Erythroblast (primary cell): Measurements from ENCODE around the gene LPGAT1.
"Not testable (repeated sequence)": the region's sequence is repeated elsewhere in the genome, so short reads cannot be mapped to it uniquely, and the experiment has no call there.

Source experiments
- DNase-seq, 2 experiments: peaks; one replicate each; lab custom pipeline; 2025; lab: John Stamatoyannopoulos, UW
- GATA1 ChIP-seq: IDR thresholded peaks from 2 replicates; pipeline ENCODE4 v1.6.1; 2011; ENCODE audit warnings: low read depth, mild to moderate bottlenecking, control low read depth, low read length, moderate library complexity
- POLR2A ChIP-seq: IDR thresholded peaks from 2 replicates; pipeline ENCODE4 v1.6.1; 2011; ENCODE audit warnings: mild to moderate bottlenecking, low read length

The LPGAT1 gene

DNA sequence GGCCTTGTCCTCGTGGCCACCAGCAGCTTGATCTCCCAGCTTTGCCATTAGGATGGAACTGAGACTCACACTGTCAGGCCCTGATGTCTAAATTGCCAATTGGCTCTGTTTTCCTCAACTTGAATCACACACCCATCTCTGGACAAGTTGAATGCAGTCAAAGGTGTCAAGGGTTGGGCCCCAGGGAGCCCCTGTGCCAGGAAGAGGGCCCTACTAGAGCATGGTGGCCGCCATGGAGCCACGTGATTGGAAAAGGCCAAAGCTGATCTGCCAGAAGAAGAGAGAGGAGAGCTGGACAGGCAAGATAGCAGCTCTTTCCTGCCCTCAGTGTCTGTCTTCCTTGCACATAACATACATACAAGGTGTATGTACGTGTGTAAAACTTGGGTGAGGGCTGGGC is 100.2 kb downstream of the LPGAT1 start:
- TF ChIP-seq POLR2A (no peak), GATA1 (no peak)
- no peak for DNase-seq

DNA sequence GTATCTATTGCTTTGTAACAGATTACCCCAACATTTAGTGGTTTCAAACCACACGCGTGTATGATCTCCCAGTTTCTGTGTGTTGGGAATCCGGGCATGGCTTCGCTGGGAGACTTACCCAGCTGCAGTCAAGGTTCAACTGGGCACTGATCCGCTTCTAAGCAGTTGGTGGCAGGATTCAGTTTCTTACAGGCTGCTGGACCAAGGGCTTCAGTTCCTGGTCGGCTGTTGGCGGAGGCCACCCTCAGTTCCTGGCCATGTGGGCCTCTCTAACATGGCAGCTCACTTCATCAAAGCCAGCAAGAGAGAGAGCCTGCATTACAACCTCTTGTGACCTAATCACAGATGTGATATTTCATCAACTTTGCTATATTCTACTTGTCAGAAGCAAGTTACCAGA is 101.3 kb downstream of the LPGAT1 start:
- TF ChIP-seq POLR2A (no peak), GATA1 (no peak)
- no peak for DNase-seq

DNA sequence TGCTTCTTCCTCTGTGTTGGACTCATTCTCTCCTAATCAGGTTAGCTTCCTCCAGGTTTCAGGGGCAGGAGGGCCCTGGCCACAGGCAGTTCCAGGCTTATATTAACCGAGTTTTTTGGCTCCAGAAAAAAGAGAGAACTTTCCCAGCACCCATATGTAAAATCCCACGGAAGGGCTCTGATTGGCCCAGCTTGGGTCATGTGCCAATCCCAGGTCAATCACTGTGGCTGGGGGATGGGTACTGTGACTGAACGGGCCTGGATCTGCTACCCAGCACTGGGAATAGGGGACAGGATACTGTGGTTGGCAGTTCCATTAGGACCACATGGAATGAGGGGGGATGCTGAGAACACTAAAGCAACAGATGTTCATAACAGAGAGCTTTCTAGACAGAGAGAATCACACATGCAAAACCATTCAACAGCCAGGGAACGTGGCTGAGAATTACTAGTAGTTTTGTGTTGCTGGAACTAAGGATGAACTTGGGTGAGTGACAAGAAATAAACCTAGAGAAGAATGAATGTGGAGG is 104.0 kb downstream of the LPGAT1 start:
- no peak for TF ChIP-seq GATA1
- TF ChIP-seq POLR2A: no peak
- no peak for DNase-seq

DNA sequence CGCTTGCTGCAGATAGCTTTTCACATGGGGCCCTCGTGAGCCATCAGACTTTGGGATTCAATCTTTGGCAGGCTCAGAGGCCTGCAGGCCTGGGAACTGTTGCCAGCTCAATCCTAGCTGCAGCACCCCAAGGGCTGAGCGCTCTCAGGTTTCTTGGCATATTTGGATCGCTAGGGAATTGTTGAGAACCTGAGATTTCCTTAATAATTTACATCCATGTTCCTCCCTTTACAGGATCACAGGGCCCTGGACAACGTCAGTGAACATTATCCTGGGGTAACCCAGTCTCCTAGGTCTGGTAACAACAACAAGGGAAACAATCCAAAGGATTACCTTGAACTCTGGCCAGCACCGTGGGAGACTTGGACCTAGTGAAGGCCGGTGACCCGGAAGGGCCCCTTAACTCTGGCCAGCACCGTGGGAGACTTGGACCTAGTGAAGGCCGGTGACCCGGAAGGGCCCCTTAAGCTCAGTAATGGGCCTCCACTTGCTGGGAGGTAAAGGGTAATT is 105.8 kb downstream of the LPGAT1 start:
- TF ChIP-seq POLR2A (no peak), GATA1 (no peak)
- no peak for DNase-seq

DNA sequence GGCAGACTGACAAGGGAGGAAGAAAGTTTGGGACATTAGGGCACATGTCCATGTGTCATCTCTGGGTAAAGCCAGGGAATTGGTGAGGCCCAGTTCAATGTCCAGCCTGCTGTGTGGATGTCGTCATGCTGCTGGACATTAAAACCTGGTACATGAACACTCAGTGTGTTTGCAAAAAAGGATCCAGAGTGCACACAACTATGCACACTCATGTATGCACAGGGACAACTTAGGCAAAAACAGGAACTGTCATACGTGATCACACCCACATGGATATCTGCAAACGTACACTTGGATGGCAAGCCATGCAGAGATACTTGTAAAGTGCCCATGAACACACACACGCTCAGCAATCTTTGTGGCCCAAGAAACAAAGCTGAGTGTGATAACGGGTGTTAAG is 107.3 kb downstream of the LPGAT1 start:
- no peak for TF ChIP-seq GATA1
- no peak for TF ChIP-seq POLR2A
- DNase-seq: no peak

DNA sequence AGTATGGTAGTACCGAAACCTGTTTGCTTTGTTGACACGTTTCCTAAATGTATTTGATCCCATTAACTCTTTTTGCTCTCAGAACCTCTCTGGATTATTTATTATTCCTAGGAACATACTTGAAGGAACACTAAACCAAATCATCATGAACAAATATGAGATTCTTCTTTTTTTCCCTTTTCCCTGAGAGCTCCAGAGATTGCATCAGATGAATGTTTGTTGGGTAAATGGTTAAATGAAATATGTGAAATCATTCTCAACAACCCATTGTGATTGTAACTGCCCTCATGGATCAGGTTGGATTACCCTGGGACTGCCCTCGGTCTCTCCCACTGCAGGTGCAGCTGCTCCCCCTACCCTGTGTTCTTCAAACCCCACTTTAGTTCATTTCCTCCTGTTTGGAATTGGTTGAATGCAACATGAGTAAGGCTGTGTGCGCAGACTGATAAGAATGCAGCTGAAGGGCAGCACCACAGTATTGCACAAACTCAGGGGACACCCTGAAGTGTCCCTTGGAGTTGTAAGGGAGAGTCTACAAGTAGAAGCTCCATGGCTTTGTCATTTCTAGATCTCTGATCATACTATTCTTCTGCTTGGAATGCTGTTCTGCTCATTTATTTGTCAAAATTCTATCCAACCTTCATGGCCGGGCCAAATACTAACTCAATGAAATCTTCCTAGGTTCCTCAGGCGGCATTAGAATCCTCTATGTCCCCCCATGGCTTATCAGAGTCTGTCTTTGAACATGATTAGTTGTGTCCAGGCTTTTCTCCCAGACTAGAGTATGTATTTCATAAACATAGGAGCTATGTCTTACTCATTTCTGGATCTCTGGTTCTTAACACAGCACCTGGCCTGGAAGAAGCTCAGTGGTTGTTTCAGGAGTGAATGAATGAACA is 108.0 kb downstream of the LPGAT1 start:
- no peak for TF ChIP-seq GATA1
- no peak for TF ChIP-seq POLR2A
- DNase-seq: peak; percentile 51 to 57

DNA sequence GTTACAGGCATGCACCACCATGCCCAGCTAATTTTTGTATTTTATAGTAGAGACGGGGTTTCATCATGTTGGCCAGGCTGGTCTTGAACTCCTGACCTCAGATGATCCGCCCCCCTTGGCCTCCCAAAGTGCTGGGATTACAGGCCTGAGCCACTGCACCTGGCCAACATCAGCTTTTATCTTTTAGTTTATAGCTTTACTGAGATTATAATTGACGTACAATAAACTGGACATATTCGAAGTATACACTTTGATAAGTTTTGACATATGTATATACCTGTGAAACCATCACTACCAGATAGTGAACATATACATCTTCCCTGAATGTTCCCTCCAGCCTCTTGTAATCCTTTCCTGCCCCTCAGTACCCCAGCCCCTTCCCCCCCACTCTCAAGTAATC is 114.0 kb downstream of the LPGAT1 start:
- not testable (repeated sequence) for DNase-seq

DNA sequence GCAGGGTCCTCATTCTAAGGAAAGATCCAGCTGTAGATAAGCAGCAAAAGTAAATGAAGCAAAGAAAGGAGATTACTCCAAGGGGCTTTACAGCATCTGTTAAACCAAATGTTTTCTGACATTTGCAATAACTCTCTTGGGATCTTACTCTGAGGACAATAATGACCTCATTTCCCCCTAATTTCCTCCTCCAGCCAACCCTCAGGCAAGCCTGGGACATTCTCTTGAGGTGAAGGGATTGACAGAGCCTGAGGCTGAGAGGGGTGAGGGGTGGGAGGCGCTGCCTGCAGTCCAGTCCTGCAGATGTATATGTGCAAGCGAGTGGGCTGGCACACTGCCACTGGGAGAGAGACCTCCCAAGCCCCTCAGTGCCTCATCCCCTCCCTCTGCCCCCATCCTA is 114.6 kb downstream of the LPGAT1 start:
- no peak for DNase-seq

DNA sequence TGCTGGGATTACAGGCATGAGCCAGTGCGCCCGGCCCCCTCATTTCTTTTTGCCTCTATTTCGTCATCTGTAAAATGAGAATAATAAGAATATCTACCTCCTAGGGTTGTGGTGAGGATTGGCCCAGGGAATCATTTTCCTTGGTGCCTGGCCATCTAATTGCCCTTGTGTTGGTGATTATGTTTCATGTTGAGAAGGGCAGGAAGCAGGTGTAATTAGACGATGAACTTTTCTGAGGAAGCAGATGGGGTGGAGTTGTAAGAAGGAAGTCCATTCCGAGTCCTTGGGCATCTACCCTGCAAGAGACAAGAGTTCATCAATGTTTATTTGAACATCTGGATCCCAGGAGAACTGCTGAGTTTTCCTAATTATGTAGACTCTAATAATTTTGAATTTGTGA is 116.4 kb downstream of the LPGAT1 start:
- no peak for DNase-seq
- TF ChIP-seq POLR2A (no peak), GATA1 (no peak)

More for the DNA sequence above, 114.6 kb downstream of the LPGAT1 start:
- TF ChIP-seq GATA1 (no peak), POLR2A (no peak)

DNA sequence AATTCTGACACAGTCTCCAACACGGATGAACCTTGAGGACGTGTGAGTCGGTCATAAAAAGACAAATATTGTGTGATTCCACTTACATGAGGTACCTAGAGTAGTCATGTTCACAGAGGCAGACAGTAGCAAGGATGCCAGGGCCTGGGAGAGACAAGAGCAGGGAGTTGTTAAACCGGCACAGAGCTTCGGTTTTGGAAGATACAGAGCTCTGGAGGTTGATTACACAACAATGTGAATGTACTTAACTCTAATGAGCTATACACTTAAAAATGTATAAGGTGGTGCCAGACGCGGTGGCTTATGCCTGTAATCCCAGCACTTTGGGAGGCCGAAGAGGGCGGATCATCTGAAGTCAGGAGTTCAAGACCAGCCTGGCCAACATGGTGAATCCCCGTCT is 117.3 kb downstream of the LPGAT1 start:
- no peak for DNase-seq
- TF ChIP-seq POLR2A: no peak
- no peak for TF ChIP-seq GATA1

DNA sequence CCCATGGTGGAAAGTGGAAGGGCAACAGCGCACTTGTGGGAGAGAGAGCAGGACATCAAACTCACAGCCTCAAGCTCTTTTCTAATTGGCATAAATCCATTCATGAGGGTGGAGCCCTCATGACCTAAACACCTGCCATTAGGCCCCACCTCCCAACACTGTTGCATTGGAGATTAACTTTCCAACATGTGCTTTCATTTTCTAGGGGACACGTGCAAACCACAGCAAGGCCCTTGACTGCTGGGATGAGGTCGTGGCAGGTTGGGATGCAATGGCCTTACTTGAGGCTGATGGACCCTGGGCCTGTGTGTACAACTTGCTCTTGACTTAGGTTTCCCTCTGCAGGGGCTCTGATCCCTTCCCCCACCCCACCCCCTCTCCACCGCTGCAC is 119.3 kb downstream of the LPGAT1 start:
- TF ChIP-seq POLR2A (no peak), GATA1 (no peak)
- peak; percentile 37 to 38 for DNase-seq

DNA sequence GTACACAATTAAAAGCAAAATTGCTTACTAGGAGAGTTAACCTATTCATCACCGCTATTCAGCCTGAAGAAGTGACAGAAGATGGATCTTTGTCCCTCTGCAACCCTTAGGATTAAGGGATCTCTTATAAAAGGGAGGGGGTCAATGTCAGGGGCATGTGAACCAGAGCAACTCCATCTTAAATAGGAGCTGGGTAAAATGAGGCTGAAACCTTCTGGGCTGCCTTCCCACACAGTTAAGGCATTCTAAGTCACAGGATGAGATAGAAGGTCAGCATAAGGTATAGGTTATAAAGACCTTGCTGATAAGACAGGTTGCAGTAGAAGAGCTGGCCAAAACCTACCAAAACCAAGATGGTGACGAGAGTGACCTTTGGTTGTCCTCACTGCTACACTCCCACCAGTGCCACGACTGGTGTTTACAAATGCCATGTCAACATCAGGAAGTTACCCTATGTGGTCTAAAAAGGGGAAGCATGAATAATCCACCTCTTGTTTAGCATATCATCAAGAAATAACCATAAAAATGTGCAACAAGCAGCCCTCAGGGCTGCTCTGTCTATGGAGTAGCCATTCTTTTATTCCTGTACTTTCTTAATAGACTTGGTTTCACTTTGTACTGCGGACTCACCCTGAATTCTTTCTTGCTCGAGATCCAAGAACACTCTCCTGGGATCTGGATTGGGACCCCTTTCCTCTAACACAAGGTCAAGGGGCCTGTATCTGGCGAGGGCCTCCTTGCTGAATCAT is 119.8 kb downstream of the LPGAT1 start:
- DNase-seq: no peak
- TF ChIP-seq POLR2A (no peak), GATA1 (no peak)

DNA sequence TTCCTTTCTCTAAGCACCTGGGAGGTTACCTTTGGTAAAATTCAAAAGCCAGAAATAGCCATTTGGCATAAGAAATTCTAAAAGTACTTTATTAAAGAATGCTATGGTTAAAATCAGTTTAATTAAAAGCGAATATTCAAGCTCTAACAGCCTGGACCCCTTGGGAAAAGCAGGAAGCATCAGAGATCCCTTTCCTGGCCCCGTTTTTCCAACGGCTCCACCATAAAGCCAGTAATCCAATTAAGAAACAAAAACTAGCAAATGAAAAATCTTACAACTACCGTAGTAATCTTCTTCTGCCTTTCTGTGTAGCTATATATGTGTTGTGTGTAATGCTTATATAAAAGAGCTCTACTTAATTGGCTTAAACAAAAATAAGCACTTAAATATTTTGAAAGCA is 121.6 kb downstream of the LPGAT1 start:
- TF ChIP-seq GATA1: no peak
- no peak for TF ChIP-seq POLR2A

DNA sequence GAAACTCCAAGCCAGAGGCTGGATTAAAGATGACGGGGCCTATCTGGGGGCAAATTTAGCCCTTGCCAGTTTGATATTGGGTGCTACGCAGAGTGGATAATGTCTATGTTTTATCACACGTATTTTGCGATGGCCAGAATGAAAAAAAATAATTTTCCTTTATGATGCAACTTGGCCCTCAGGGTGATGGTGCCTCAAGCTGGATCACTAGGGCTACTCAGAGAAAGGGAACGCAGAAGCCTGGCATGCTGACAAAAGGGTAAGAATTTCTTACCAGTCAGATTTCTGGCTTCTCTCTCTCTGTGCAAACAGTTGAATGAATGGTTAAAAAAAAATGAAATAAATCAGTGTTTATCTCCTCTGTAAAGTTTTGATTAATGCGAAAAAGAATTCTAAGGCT is 122.6 kb downstream of the LPGAT1 start:
- TF ChIP-seq POLR2A (no peak), GATA1 (no peak)
- no peak for DNase-seq

More for the DNA sequence above, 121.6 kb downstream of the LPGAT1 start:
- DNase-seq: no peak
